Upper lobe of left lung (tissue), 6 donors: ENCODE data around the gene CPNE5. TPM values are rescaled to one million over a fixed set of nuclear protein-coding genes. Genes with fewer than 3 reads are reported as not detected.

Experiments
- ATAC-seq, 2 donors: fragments of 200-7000 bp; cut with Tn5 transposase; one replicate each; pipeline ENCODE4 v1.9.1; 2022; ENCODE audit warnings: mild to moderate bottlenecking in 2 of 2, moderate library complexity in 2 of 2; ENCODE audit not compliant: low FRiP score in 2 of 2
- DNase-seq, 2 donors: peaks; one replicate each; pipeline ENCODE4 v3.0.0-alpha.2; 2019 to 2020
- H3K27ac ChIP-seq, 4 donors: fragments of 200-600 bp; sonication (generic); one replicate each; pipeline ENCODE4 v1.5.1; 2016 to 2019
- H3K27me3 ChIP-seq, 4 donors: fragments of 200-600 bp; sonication (generic); one replicate each; pipeline ENCODE4 v1.5.1; 2017 to 2019
- H3K36me3 ChIP-seq, 4 donors: fragments of 200-600 bp; sonication (generic); one replicate each; pipeline ENCODE4 v1.5.1; 2016 to 2019
- H3K4me1 ChIP-seq, 4 donors: fragments of 200-600 bp; sonication (generic); one replicate each; pipeline ENCODE4 v1.5.1; 2018 to 2019
- H3K4me3 ChIP-seq, 4 donors: fragments of 200-600 bp; sonication (generic); one replicate each; pipeline ENCODE4 v1.5.1; 2017 to 2019; ENCODE audit warnings: mild to moderate bottlenecking in 2 of 4, moderate library complexity in 1 of 4
- H3K9me3 ChIP-seq, 4 donors: fragments of 200-600 bp; sonication (generic); one replicate each; pipeline ENCODE4 v1.5.1; 2018 to 2019
- EP300 ChIP-seq, 4 donors: sonication (generic); formaldehyde crosslinking; IDR thresholded peaks; one replicate each; pipeline ENCODE4 v1.5.1; 2017; ENCODE audit warnings: antibody characterized with exemption in 4 of 4, control low read depth in 2 of 4
- POLR2A ChIP-seq, 4 donors: fragments of 450-650 bp; IDR thresholded peaks; one replicate each; pipeline ENCODE4 v1.5.1; 2016 to 2017; ENCODE audit warnings: antibody characterized with exemption in 4 of 4, mild to moderate bottlenecking in 2 of 4
- POLR2AphosphoS5 ChIP-seq, 2 donors: sonication (generic); formaldehyde crosslinking; IDR thresholded peaks; one replicate each; pipeline ENCODE4 v1.5.1; 2017; ENCODE audit warnings: antibody characterized with exemption in 2 of 2
- WGBS, 2 donors: methylation state at CpG; one replicate each; pipeline ENCODE4 v1.1.5; 2017 to 2018; 5-methylcytosine and 5-hydroxymethylcytosine counted together
- total RNA-seq, 6 donors: library from RNA; depleted of rRNA in 4 of 6; stranded (reverse); fragments of >200 nt in 4 of 6; gene quantifications; one replicate each; pipeline versions ENCODE4 v1.1.0 to v1.2.1, GENCODE V29; 2016 to 2021
- TF ChIP-seq, protein P1 (sequence below), 6 experiments: fragments of 450-650 bp in 4 of 6; fragments of 200-600 bp in 2 of 6; sonication (generic) in 2 of 6; IDR thresholded peaks; one replicate each; pipeline ENCODE4 v1.5.1; 2016 to 2019; ENCODE audit warnings: antibody characterized with exemption in 6 of 6
- donor health status: DM: no; HTN: no; CAD: no; lungs with moderate emphysema.
- donor health status: DM: no; HTN: yes; CAD: no; lungs with severe emphysema.

The CPNE5 gene
- total RNA-seq, 6 donors from 2014 or later, result 0.89 to 5.4 (median 2.5) TPM

DNA sequence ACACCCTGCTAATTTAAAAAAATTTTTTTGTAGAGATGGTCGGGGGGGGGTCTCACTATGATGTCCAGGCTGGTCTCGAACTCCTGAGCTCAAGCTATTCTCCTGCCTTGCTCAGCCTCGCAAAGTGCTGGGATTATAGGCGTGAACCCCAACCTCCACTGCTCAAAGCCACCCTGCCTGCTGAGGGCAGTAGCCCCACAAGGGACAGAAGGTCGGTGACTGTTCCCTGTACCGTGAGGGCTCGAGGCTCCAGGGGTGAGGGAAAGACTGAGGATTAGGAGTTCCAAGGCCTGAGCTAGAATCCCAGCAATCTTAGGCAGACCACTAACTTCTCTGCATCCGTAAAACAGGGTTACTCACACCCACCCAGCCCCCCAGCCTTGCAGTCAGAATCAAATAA is 51.1 kb downstream of the CPNE5 start:
- DNase-seq (no peak), ATAC-seq (no peak)
- Histone ChIP-seq H3K27ac (no peak overlapping the region), H3K9me3 (no peaks in the 10 kb centered on the region), H3K36me3 (no peaks in the 10 kb centered on the region), H3K4me3 (no peak overlapping the region), H3K27me3 (no peaks in the 10 kb centered on the region), H3K4me1 (no peaks in the 10 kb centered on the region)
- TF ChIP-seq EP300 (IDR thresholded peaks at IDR 0.05), result no peak
- TF ChIP-seq, protein P1, sequence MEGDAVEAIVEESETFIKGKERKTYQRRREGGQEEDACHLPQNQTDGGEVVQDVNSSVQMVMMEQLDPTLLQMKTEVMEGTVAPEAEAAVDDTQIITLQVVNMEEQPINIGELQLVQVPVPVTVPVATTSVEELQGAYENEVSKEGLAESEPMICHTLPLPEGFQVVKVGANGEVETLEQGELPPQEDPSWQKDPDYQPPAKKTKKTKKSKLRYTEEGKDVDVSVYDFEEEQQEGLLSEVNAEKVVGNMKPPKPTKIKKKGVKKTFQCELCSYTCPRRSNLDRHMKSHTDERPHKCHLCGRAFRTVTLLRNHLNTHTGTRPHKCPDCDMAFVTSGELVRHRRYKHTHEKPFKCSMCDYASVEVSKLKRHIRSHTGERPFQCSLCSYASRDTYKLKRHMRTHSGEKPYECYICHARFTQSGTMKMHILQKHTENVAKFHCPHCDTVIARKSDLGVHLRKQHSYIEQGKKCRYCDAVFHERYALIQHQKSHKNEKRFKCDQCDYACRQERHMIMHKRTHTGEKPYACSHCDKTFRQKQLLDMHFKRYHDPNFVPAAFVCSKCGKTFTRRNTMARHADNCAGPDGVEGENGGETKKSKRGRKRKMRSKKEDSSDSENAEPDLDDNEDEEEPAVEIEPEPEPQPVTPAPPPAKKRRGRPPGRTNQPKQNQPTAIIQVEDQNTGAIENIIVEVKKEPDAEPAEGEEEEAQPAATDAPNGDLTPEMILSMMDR (IDR thresholded peaks at IDR 0.05), result no peak
- 87 to 94% methylated on average over 8 of the region's 8 CpGs for WGBS, 2 donors

DNA sequence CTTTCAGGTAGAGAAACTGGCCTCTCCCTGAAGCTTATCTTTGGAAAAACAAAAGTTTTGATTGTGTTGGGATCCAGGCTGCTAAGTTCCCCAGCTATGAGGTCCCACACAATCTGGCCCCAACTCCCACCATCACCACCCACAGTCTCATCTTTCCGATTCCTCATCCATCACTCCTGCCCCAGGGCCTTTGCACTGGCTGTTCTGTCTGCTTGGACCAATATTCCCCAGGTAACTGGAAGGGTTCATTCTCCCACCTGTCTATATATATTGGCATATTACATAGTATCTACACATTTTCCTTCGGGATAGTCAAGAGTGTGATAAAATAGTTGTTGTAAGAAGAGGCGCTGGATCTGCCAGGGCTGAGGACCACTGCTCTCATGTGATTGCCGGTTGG is 52.0 kb downstream of the CPNE5 start:
- Histone ChIP-seq H3K27me3 (no peaks in the 10 kb centered on the region), H3K36me3 (no peaks in the 10 kb centered on the region), H3K4me3 (no peak overlapping the region), H3K4me1 (no peaks in the 10 kb centered on the region), H3K27ac (no peak overlapping the region), H3K9me3 (no peaks in the 10 kb centered on the region)
- DNase-seq, result no peak
- TF ChIP-seq POLR2A (IDR thresholded peaks at IDR 0.05) (no peak), EP300 (IDR thresholded peaks at IDR 0.05) (no peak), POLR2AphosphoS5 (IDR thresholded peaks at IDR 0.05) (no peak)
- TF ChIP-seq, protein P1 (IDR thresholded peaks at IDR 0.05), result no peak
- WGBS, 2 donors, result 96% methylated on average over 4 of the region's 4 CpGs
- no peak for ATAC-seq

DNA sequence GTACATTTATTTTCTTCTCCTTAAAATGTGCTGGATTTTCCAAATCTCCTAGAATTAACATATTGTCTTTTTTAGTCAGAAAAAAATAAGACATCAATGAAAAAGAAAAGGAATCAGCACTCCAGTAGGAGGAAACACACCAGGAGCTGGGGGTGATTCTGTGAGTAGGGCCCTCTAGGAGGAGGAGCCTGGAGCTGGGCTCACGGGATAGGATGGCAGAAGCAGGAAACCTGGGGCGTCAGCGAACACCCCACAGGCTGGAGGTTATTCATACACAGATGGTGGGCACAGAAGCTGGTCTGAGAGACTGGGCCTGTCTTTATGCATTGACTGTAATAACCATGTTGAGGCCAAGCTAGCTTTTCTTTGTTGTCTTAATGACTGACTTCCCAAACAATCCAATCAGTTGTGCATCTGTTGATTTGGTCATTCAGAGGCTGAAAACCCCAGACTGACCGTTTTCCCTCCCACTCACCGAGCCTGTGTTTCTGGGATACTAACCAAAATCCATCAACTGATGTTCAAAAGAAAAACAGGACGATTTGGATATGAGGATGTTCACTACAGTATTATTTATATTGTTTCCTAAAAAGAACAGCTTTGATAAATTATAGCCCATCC is 53.1 kb downstream of the CPNE5 start:
- Histone ChIP-seq H3K4me1 (no peaks in the 10 kb centered on the region), H3K9me3 (no peaks in the 10 kb centered on the region), H3K4me3 (no peak overlapping the region), H3K27me3 (no peaks in the 10 kb centered on the region), H3K36me3 (no peaks in the 10 kb centered on the region), H3K27ac (no peak overlapping the region)
- DNase-seq, result no peak
- ATAC-seq, result no peak
- TF ChIP-seq EP300 (IDR thresholded peaks at IDR 0.05), result no peak
- TF ChIP-seq POLR2AphosphoS5 (IDR thresholded peaks at IDR 0.05), result no peak
- no peak for TF ChIP-seq POLR2A (IDR thresholded peaks at IDR 0.05)
- 72 to 74% methylated on average over 6 of the region's 6 CpGs for WGBS, 2 donors

DNA sequence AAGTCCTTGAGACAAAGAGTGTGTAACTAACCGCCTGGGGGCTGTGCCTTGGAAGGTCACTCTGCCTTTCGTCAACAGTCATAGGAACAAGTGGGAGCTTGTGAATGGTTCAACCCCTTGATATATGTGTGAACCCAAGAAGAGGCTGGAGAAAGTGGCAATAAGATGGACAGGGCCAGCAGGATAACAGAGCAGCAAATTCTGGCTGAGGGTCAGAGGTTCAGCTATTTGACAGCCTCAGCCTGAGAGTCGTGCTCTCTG is 54.9 kb downstream of the CPNE5 start:
- no peaks in the 10 kb centered on the region for H3K36me3 ChIP-seq
- peaks cover 0 to 4% (median 2%) of the 10 kb centered on the region in 4 donors for H3K4me1 ChIP-seq
- 53 to 70% methylated on average over 3 of the region's 3 CpGs for WGBS, 2 donors
- no peak overlapping the region for H3K4me3 ChIP-seq
- DNase-seq (no peak), ATAC-seq (no peak)
- no peaks in the 10 kb centered on the region for H3K9me3 ChIP-seq
- H3K27ac ChIP-seq, result no peak overlapping the region
- H3K27me3 ChIP-seq, result no peaks in the 10 kb centered on the region
- TF ChIP-seq POLR2A (IDR thresholded peaks at IDR 0.05) (no peak), POLR2AphosphoS5 (IDR thresholded peaks at IDR 0.05) (no peak), EP300 (IDR thresholded peaks at IDR 0.05) (no peak)
- TF ChIP-seq, protein P1 (IDR thresholded peaks at IDR 0.05), result no peak

DNA sequence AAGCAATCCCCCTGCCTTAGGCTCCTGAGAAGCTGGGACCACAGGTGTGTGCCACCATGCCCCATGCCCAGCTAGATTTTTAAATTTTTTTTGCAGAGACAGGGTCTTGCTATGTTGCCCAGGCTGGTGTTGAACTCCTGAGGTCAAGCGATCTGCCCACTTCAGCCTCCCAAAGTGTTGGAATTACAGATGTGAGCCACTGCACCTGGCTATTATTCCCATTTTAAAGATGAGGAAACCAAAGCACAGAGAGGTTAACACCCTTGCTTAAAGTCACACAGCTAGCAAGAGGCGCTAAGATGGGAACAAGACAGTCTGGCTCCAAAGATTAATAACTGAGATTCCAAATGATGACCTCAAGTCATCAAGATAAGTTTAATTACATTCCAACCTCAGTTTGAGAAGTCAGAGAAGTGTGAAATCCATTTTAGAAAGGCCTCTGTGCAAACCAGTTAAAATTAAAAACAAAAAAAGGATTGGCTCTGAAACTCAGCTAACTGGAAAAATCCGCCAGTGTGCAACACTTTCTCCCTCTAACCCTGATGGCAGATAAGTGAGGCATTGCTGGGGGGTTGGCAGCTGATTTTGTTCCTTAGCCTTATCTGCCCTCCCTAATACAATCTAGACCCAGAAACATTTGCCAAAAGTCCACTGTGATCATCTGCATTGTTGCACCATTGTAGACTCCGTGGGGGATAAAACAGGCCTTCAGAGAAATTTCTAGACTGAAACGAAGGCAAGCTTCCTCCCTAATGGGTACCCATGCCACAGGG is 55.5 kb downstream of the CPNE5 start:
- Histone ChIP-seq H3K27ac (no peak overlapping the region), H3K36me3 (no peaks in the 10 kb centered on the region), H3K9me3 (no peaks in the 10 kb centered on the region), H3K27me3 (no peaks in the 10 kb centered on the region), H3K4me1 (peaks cover 0 to 4% (median 2%) of the 10 kb centered on the region in 4 donors), H3K4me3 (no peak overlapping the region)
- 72 to 80% methylated on average over 5 of the region's 5 CpGs for WGBS, 2 donors
- no peak for DNase-seq
- ATAC-seq, result no peak
- TF ChIP-seq EP300 (IDR thresholded peaks at IDR 0.05), result no peak
- TF ChIP-seq, protein P1 (IDR thresholded peaks at IDR 0.05), result no peak
- no peak for TF ChIP-seq POLR2A (IDR thresholded peaks at IDR 0.05)
- no peak for TF ChIP-seq POLR2AphosphoS5 (IDR thresholded peaks at IDR 0.05)
